RWPE1 (cell line): Measurements from ENCODE around the gene CPTP.

Experiments used
- CTCF ChIA-PET: fragments of 350-600 bp; sonication (Branson Sonifier 250); formaldehyde crosslinking; extraction: SDS; loops from one replicate; lab custom pipeline; 2021; lab: Yijun Ruan, JAX
- POLR2A ChIA-PET: fragments of 400-600 bp; formaldehyde crosslinking; extraction: SDS; loops from one replicate; lab custom pipeline; 2020; ENCODE audit warnings: antibody characterized with exemption; ENCODE audit not compliant: low non-redundant PET; lab: Yijun Ruan, JAX
- DNase-seq: peaks from one replicate; pipeline ENCODE4 v3.0.0; 2012; ENCODE audit warnings: low spot score
- H3K27ac ChIP-seq: fragments of 450-650 bp; 2 replicates; pipeline ENCODE4 v1.5.1; 2017
- TF ChIP-seq, protein P1 (sequence below): fragments of 450-650 bp; conservative IDR thresholded peaks from 2 replicates; pipeline ENCODE4 v1.5.1; 2017; ENCODE audit warnings: low read depth, mild to moderate bottlenecking

The CPTP gene

GRCh38 chr1:1291548-1292441 is 32.8 kb upstream of the CPTP start:
- peak; percentile 67 for DNase-seq
- ChIA-PET CTCF (interaction anchor here (0.5 to 3.2 kb wide), 23 partner anchors 8 to 307 kb away, joined by 3 to 61 read pairs (median 4); no protein-coding TSS in a partner anchor), POLR2A (no interaction called here)
- TF ChIP-seq, protein P1, sequence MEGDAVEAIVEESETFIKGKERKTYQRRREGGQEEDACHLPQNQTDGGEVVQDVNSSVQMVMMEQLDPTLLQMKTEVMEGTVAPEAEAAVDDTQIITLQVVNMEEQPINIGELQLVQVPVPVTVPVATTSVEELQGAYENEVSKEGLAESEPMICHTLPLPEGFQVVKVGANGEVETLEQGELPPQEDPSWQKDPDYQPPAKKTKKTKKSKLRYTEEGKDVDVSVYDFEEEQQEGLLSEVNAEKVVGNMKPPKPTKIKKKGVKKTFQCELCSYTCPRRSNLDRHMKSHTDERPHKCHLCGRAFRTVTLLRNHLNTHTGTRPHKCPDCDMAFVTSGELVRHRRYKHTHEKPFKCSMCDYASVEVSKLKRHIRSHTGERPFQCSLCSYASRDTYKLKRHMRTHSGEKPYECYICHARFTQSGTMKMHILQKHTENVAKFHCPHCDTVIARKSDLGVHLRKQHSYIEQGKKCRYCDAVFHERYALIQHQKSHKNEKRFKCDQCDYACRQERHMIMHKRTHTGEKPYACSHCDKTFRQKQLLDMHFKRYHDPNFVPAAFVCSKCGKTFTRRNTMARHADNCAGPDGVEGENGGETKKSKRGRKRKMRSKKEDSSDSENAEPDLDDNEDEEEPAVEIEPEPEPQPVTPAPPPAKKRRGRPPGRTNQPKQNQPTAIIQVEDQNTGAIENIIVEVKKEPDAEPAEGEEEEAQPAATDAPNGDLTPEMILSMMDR = peak; percentile 83
- H3K27ac ChIP-seq = peak overlapping the region; percentile 65

DNA sequence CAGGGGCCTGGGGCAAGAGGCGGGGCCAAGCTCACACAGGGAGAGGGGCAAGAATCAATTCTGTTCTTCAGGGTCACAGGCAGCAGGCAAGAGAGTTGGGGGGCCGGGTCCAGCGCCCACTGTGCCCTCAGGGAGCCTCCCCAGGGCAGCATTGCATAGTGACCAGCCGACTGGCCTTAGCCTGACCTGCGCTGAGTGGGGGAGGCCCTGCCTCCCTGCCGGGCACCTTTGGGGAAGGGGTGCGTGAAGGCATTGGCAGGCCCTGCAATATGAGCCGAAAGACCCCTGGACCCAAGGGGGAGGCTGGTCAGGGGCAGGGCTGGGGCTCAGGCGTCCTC is 32.2 kb upstream of the CPTP start:
- ChIA-PET CTCF (interaction anchor here (0.5 to 3.2 kb wide), 15 partner anchors 8 to 295 kb away, joined by 3 to 61 read pairs (median 5); no protein-coding TSS in a partner anchor), POLR2A (no interaction called here)
- H3K27ac ChIP-seq = peak overlapping the region; percentile 65
- DNase-seq = no peak
- TF ChIP-seq, protein P1 = no peak

DNA sequence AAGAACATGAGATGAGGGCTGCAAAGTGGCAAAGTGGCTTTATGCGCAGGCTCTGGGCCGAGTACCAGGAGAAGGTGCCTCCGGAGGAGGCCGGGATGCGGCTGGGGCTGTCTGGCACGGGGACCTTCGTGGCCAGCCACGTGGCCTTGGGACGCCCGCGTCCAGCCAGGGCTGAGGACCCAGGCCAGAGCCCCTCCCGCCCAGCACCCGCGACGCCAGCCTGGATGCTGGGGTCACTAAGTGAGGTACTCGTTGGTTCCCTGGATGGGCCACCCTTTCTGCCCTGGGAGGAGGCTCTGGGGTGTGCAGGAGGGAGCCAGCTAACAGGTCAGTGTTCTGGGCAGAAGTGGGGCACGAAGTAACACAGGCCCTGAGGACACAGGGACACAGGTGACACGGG is 31.8 kb upstream of the CPTP start:
- no peak for DNase-seq
- CTCF ChIA-PET = interaction anchor here (0.6 to 3.2 kb wide), 4 partner anchors 118 to 296 kb away, joined by 3 to 61 read pairs (median 7); no protein-coding TSS in a partner anchor
- peak overlapping the region; percentile 65 for H3K27ac ChIP-seq
- POLR2A ChIA-PET = interaction anchor here (0.7 kb wide), 1 partner anchor 170 kb away, joined by 3 read pairs; no protein-coding TSS in a partner anchor
- TF ChIP-seq, protein P1 = no peak

DNA sequence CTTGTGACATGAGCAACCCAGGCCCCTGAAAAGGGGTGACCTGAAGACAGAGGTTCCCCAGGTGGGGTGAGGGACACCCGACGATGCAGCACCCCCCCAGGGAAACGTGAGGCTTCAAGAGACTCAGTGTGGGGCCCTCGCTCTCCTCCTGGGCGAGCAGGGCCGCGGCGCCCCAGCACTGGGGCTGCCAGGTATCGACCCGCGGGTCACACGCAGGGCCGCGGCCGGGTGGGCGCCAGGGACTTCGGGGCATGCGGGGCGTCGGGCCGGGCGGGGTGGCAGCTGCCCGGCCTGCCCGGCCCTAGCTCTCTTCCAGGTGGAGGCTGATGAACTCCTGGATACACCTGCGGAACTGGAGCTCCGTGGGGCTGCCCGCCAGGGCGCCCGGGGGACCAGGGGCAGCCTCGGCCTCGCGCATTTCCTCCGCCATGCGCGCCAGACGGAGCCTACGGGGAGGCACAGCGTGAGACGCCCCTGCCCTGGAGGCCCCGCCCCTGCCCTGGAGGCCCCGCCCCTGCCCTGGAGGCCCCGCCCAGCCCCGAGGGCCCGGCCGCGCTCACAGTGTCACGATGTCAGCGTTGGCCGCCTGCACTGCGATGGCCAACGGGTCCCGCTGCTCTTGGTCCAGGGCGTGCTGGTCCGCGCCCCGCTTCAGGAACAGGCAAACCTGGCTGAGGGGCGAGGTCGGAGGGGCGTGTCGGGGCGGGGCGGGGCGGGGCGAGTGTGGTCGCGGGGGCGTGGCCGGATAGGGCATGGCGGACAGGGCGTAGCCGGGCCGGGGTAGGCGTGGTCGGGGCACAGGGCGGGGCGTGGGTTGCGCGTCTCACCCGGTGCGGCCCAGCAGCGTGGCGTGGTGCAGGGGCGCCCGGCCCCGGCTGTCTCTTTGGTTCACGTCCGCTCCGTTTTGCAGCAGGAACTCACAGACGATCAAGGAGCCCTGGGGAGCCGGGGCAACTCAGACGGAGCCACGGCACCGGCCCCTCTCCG is 31.0 kb upstream of the CPTP start:
- TF ChIP-seq, protein P1 = no peak

DNA sequence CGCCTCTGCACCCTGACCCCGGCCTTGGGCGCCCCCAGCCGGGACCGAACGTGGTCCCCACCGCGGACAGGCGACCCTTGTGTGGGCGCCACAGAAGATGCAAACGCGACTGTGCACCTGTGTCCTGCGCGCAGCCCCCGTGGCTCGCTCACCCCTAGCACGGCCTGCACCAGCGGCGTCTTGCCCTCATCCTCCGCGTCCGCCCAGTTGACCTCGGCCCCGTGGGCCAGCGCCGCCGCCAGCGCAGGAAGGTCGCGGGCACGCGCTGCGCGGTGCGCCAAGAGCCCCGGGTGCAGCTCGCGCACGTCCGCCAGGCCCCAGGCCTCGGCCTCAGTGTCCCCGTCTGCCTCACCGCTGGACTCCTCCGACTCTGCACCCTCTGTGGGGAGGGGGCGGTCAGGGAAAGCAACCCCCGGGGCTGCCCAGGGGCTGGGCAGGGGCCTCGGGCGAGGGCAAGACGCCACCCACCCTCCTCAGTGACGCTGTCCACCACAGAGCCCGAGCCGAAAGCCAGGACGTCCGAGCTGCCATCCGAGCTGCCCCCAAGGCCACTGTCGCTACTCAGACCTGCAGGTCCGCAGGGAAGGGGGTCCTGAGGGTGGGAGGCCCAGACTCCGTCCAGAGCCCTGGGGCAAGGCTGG is 30.2 kb upstream of the CPTP start:
- TF ChIP-seq, protein P1 = no peak
- DNase-seq = no peak
- H3K27ac ChIP-seq = peak overlapping the region; percentile 65; the same call in 1 of the 2 replicates
- POLR2A ChIA-PET = no interaction called here
- CTCF ChIA-PET = interaction anchor here (0.6 kb wide), 1 partner anchor 36 kb away, joined by 3 read pairs; no protein-coding TSS in a partner anchor

More for the DNA sequence above, 31.0 kb upstream of the CPTP start:
- DNase-seq = no peak
- CTCF ChIA-PET = interaction anchor here (0.6 kb wide), 1 partner anchor 119 kb away, joined by 3 read pairs; no protein-coding TSS in a partner anchor
- H3K27ac ChIP-seq = peak overlapping the region; percentile 65
- POLR2A ChIA-PET = interaction anchor here (0.7 kb wide), 1 partner anchor 171 kb away, joined by 3 read pairs; no protein-coding TSS in a partner anchor
